ENCODE data around the gene RINT1.

The RINT1 gene

GRCh38 chr7:105600720-105601550, 68.9 kb downstream of the RINT1 start:
- DNase-seq, result no peak

- no peak for DNase-seq
These were observed 70.6 kb downstream of the RINT1 start for GRCh38 chr7:105602325-105603305.

GRCh38 chr7:105610165-105610930, 78.3 kb downstream of the RINT1 start:
- DNase-seq, result no peak

GRCh38 chr7:105611856-105612775, 80.1 kb downstream of the RINT1 start:
- no peak for DNase-seq

GRCh38 chr7:105612806-105613205, 80.8 kb downstream of the RINT1 start:
- DNase-seq, result no peak

- no peak for DNase-seq
These were observed 81.8 kb downstream of the RINT1 start for GRCh38 chr7:105613611-105614330.

GRCh38 chr7:105614341-105614840, 82.4 kb downstream of the RINT1 start:
- DNase-seq, result no peak
